Nephron progenitor cell (in vitro differentiated cells): ENCODE measurements around the gene CDH20.

Source experiments
- DNase-seq: peaks from one replicate; pipeline ENCODE4 v3.0.0; 2021
- H3K27ac Mint-ChIP-seq: 2 replicates; pipeline ENCODE4 v1.8.0; 2021; ENCODE audit warnings: mild to moderate bottlenecking, moderate library complexity, mixed read lengths
- H3K27me3 Mint-ChIP-seq: 2 replicates; pipeline ENCODE4 v1.8.0; 2021; ENCODE audit warnings: mild to moderate bottlenecking, low read depth, mixed read lengths; ENCODE audit not compliant: poor library complexity
- H3K36me3 Mint-ChIP-seq: 2 replicates; pipeline ENCODE4 v1.8.0; 2021; ENCODE audit warnings: low read depth, mixed read lengths
- H3K4me1 Mint-ChIP-seq: 2 replicates; pipeline ENCODE4 v1.8.0; 2021; ENCODE audit warnings: mixed read lengths
- H3K4me3 Mint-ChIP-seq: 2 replicates; pipeline ENCODE4 v1.8.0; 2021; ENCODE audit warnings: mild to moderate bottlenecking, moderate library complexity, mixed read lengths
- H3K9me3 Mint-ChIP-seq: 2 replicates; pipeline ENCODE4 v1.8.0; 2021; ENCODE audit warnings: mild to moderate bottlenecking, moderate library complexity, mixed read lengths
- TF ChIP-seq, protein P1 (sequence below): fragments of 200-600 bp; sonication (generic); IDR thresholded peaks from 2 replicates; pipeline ENCODE4 v1.5.0; 2021; ENCODE audit warnings: antibody characterized with exemption

Gene CDH20

DNA sequence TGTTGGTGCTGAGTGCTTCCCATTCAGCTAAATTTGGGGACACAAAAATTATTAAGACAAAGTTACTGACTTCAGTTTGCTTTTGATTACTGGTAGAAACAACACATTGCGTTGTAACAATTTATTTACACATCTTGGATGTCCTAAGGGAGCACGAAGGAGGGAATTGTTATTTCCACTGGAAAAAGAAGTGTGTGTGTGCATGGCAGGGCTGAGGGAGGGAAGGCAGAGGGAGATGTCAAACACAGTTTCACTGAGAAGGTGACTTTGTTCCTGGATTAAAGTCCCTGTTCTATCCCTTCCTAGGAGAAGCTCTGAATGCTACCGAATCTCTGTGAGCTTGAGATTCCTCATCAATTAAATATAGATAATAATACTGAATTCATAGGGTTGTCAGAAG lies 3.8 kb upstream of the CDH20 start:
- Mint-ChIP-seq H3K27me3 (peaks cover 24% of the 10 kb centered on the region), H3K4me1 (peaks cover 8% of the 10 kb centered on the region), H3K36me3 (no peaks in the 10 kb centered on the region), H3K27ac (no peak overlapping the region), H3K4me3 (no peak overlapping the region), H3K9me3 (no peaks in the 10 kb centered on the region)
- DNase-seq = no peak
- TF ChIP-seq, protein P1, sequence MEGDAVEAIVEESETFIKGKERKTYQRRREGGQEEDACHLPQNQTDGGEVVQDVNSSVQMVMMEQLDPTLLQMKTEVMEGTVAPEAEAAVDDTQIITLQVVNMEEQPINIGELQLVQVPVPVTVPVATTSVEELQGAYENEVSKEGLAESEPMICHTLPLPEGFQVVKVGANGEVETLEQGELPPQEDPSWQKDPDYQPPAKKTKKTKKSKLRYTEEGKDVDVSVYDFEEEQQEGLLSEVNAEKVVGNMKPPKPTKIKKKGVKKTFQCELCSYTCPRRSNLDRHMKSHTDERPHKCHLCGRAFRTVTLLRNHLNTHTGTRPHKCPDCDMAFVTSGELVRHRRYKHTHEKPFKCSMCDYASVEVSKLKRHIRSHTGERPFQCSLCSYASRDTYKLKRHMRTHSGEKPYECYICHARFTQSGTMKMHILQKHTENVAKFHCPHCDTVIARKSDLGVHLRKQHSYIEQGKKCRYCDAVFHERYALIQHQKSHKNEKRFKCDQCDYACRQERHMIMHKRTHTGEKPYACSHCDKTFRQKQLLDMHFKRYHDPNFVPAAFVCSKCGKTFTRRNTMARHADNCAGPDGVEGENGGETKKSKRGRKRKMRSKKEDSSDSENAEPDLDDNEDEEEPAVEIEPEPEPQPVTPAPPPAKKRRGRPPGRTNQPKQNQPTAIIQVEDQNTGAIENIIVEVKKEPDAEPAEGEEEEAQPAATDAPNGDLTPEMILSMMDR = no peak

DNA sequence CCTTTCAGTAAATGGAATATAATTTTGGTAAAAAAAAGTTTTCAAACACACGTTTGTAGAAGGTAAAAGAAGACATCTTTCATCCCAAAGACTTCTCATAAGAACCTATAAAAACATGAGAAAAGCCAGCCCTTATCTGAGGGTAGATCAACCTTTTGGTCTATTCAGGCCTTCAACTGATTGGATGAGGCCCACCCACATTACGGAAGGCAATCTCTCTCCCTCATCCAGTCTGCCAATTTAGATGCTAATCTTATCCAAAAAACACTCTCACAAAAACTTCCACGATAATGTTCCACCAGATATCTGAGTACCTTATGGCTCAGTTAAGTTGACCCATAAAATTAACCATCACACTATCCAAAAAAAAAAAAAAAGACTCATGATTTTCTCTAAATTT lies 2.2 kb upstream of the CDH20 start:
- Mint-ChIP-seq H3K36me3 (no peaks in the 10 kb centered on the region), H3K4me1 (peaks cover 24% of the 10 kb centered on the region), H3K27me3 (peaks cover 40% of the 10 kb centered on the region), H3K9me3 (no peaks in the 10 kb centered on the region), H3K27ac (no peak overlapping the region), H3K4me3 (no peak overlapping the region)
- TF ChIP-seq, protein P1 = no peak
- DNase-seq = no peak

DNA sequence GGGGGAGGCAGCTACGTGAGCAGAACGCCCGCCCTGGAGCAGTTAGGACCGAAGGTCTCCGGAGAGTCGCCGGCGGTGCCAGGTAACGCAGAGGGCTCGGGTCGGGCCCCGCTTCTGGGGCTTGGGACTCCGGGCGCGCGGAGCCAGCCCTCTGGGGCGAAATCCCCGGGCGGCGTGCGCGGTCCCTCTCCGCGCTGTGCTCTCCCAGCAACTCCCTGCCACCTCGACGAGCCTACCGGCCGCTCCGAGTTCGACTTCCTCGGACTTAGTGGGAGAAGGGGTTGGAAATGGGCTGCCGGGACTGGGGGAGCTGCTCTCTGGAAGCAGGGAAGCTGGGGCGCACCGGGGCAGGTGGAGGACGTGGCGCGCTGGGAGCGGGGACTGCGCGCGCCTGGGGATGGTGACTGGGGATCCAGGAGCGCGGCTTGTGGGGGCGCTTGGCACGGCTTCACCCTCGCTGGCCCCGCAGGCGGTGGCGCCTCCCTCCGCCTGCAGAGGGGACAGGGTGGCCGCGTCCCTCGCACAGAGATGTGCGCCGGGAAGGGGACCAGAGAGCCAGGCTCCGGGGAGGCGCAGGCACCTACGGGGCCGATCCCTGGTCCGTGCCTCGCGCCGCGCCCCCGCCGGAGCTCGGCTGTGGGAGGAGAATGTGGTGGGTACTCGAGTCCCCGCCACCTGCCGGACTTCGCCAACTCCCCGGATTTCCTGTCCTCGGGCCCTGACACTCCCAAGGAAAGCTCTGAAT lies 688 bp downstream of the CDH20 start:
- H3K36me3 Mint-ChIP-seq = no peaks in the 10 kb centered on the region
- no peaks in the 10 kb centered on the region for H3K9me3 Mint-ChIP-seq
- peak overlapping the region; percentile 89 for H3K4me3 Mint-ChIP-seq
- no peak overlapping the region for H3K27ac Mint-ChIP-seq
- TF ChIP-seq, protein P1 = no peak
- H3K27me3 Mint-ChIP-seq = peaks cover 40% of the 10 kb centered on the region
- peak; percentile 58 for DNase-seq
- peaks cover 36% of the 10 kb centered on the region for H3K4me1 Mint-ChIP-seq

DNA sequence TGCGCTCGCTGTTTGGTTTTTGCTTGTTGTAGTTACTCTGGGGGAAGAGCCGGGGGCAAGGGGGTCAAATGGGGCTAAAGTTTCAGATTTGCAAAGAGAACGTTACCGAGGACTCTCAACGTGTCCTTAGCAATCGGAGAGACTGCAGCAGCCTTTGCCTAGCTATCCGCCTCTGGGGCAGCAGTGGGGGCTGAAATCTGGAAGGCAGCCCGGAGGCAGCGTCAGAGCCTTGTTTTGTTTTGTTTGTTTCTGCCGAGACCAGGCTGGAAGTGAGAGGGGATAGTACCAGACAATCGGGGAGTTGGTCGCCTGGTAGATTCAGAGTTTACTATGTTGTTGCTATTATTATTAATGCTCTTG lies 1.2 kb downstream of the CDH20 start:
- Mint-ChIP-seq H3K27me3 (peaks cover 40% of the 10 kb centered on the region), H3K4me3 (peak overlapping the region; percentile 89), H3K4me1 (peaks cover 36% of the 10 kb centered on the region), H3K9me3 (no peaks in the 10 kb centered on the region), H3K36me3 (no peaks in the 10 kb centered on the region), H3K27ac (no peak overlapping the region)
- no peak for DNase-seq
- TF ChIP-seq, protein P1 = no peak

DNA sequence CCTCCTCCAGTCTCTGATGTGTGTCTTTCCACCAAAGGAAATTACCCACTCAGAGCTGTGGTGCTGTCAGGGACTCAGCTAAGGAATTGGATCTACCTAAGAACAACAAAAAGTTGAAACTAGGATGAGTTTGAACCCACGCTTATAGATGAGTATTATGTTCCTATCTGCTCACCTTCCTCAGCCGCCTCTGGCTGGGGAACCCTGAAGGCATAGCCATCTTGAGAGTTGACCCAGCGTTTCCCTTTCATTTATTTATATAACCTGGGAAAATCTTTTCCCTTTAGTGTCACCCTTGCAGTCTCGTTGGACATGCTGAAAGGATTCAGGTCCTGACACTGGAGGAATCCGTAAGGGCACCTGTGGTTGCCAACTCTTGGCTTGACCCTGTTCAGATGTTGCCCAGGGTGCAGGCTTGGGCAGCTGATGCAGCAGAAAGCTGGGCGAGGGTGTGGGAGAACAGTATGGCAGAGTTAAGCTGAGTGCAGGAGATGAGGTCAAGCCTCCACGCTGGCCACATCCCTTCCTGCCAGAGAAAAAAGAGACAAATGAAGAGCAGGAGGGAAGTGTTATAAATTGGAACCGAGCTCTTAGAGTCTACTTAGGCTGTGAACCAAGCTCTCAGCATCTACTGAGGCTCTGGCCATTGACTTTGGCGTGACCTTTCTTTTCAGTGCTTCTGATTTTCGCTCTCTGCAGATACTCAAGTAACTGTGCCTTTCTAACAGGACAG lies 1.9 kb downstream of the CDH20 start:
- Mint-ChIP-seq H3K36me3 (no peaks in the 10 kb centered on the region), H3K9me3 (no peaks in the 10 kb centered on the region), H3K4me1 (peaks cover 36% of the 10 kb centered on the region), H3K4me3 (peak overlapping the region; percentile 89), H3K27me3 (peaks cover 40% of the 10 kb centered on the region), H3K27ac (no peak overlapping the region)
- TF ChIP-seq, protein P1 = no peak
- no peak for DNase-seq
